G401 (cell line): ENCODE results near the gene BCORL1. TPM values are rescaled to one million over a fixed set of nuclear protein-coding genes. Genes with fewer than 3 reads are reported as not detected.

Experiments
- total RNA-seq: library from RNA; depleted of rRNA; stranded (reverse); fragments of >200 nt; shearing (Covaris generic); gene quantifications from 2 replicates; pipeline ENCODE4 v1.2.3, GENCODE V29; 2014; rRNA removed

BCORL1 gene
- total RNA-seq, 1 experiment from 2014 or later: 3.4 TPM

Other genes with a start within 250 kb of the BCORL1 start
- not detected in 2 replicates for gene XPNPEP2, start 243.7 kb upstream of the BCORL1 start, total RNA-seq
- not detected in 2 replicates for gene SASH3, start 202.7 kb upstream of the BCORL1 start, total RNA-seq
- 5.0 and 6.3 TPM in 2 replicates for gene ZDHHC9, start 138.7 kb upstream of the BCORL1 start, total RNA-seq
- 9.6 and 12.1 TPM in 2 replicates for gene UTP14A, start 76.5 kb upstream of the BCORL1 start, total RNA-seq
- 8.4 and 16.1 TPM in 2 replicates for gene ELF4, start 127.9 kb downstream of the BCORL1 start, total RNA-seq
- gene AIFM1, start 183.2 kb downstream of the BCORL1 start, total RNA-seq: 51.6 and 95.5 TPM in 2 replicates
- not detected in 2 replicates for gene RAB33A, start 189.3 kb downstream of the BCORL1 start, total RNA-seq